SK-N-MC (cell line): Measurements from ENCODE around the gene KIF26B.

Experiments used
- EZH2 ChIP-seq: fragments of 200-600 bp; sonication (generic); IDR thresholded peaks from one replicate; pipeline ENCODE4 v1.6.1; 2017; ENCODE audit warnings: antibody characterized with exemption
- FOXP2 ChIP-seq: optimal IDR thresholded peaks from 2 replicates; pipeline ENCODE3; 2011; ENCODE audit warnings: mild to moderate bottlenecking, moderate library complexity; ENCODE audit not compliant: insufficient read depth; ENCODE audit errors: extremely low read length, control extremely low read depth
- POLR2AphosphoS5 ChIP-seq: IDR thresholded peaks from 2 replicates; pipeline ENCODE4 v1.6.1; 2012; ENCODE audit warnings: mild to moderate bottlenecking, low read depth, low read length, borderline replicate concordance

DNA sequence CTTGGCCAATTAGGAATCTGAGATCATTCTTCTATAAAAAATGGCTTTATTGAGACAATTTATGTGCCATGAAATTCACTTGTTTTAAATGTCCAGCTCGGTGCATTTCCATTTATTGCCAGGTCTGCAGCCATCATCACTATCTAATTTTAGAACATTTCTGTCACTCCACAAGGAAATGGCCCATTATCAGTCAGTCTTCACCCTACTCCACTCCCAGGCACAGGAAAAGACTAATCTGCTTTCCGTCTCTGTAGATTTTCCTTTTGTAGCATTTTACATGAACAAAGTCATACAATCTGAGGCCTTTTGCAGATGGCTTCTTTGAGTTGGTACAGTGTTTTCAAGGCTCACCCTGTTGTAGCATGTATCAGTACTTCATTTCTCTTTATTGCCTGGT is 27.2 kb downstream of the KIF26B start:
- TF ChIP-seq POLR2AphosphoS5 (no peak), EZH2 (no peak), FOXP2 (no peak)
